Muscle of leg (tissue), 11 donors: ENCODE data around the gene SYT1. TPM values are rescaled to one million over a fixed set of nuclear protein-coding genes. Genes with fewer than 3 reads are reported as not detected.

Experiments used
- DNase-seq: peaks from one replicate; pipeline ENCODE4 v3.0.0; 2013
- H3K27ac ChIP-seq: one replicate; pipeline ENCODE4 v1.5.1; 2013; ENCODE audit warnings: mild to moderate bottlenecking, low read length, control low read depth
- H3K27me3 ChIP-seq: one replicate; pipeline ENCODE4 v1.6.1; 2013; ENCODE audit warnings: low read length; ENCODE audit not compliant: control insufficient read depth, insufficient read depth
- H3K36me3 ChIP-seq: one replicate; pipeline ENCODE4 v1.6.1; 2013; ENCODE audit warnings: low read length; ENCODE audit not compliant: control insufficient read depth, insufficient read depth
- H3K4me1 ChIP-seq: one replicate; pipeline ENCODE4 v1.6.1; 2013; ENCODE audit warnings: low read length; ENCODE audit not compliant: control insufficient read depth, insufficient read depth
- H3K4me3 ChIP-seq: one replicate; pipeline ENCODE4 v1.5.1; 2013; ENCODE audit warnings: low read length, control low read depth
- H3K9me3 ChIP-seq: replicated peaks from 2 replicates; pipeline ENCODE4 v1.6.1; 2013; ENCODE audit warnings: low read depth, low read length; ENCODE audit not compliant: control insufficient read depth
- WGBS: methylation state at CpG from one replicate; pipeline ENCODE4 v1.1.5; 2013; ENCODE audit warnings: missing lambda C conversion rate; ENCODE audit not compliant: insufficient coverage; 5-methylcytosine and 5-hydroxymethylcytosine counted together
- polyA plus RNA-seq, 8 donors: library from polyadenylated mRNA; unstranded; fragments of 120-200 nt; gene quantifications; one replicate each; pipeline versions ENCODE4 v1.2.1 to v1.2.3, GENCODE V29; 2013; ENCODE audit warnings: inconsistent platforms in 1 of 8, low replicate concordance in 1 of 8; ENCODE audit not compliant: insufficient read length in 8 of 8, insufficient read depth in 1 of 8
- total RNA-seq: library from RNA; stranded (reverse); fragments of 120-200 nt; gene quantifications from one replicate; pipeline ENCODE4 v1.2.4, GENCODE V29; 2013

SYT1 gene
- total and polyA plus RNA-seq, 9 donors, result 1.1 to 2.5 (median 1.8) TPM

DNA sequence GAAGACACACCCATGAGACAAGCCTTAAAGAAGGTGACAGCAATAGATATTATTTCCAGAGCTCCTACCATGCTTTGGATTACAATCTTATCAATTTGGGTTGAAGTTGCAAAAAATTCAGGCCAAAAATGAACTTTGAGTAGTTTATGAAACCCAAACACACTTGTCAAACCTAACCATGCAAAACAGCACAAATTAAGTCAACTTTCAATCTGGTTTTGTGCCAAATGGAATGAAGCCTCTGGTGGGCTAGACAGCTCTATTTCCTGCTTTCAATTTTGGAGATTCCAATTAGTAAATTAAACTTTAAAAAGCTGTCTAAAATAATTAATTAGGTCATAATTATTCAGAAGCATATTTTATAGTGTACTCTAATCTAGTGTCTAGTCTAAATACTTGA is 203.4 kb downstream of the SYT1 start:
- no peak for DNase-seq
- Histone ChIP-seq H3K9me3 (no peaks in the 10 kb centered on the region), H3K27ac (no peak overlapping the region), H3K27me3 (no peaks in the 10 kb centered on the region), H3K36me3 (no peaks in the 10 kb centered on the region), H3K4me1 (no peaks in the 10 kb centered on the region), H3K4me3 (no peak overlapping the region)

GRCh38 chr12:79069009-79069408 is 204.4 kb downstream of the SYT1 start:
- Histone ChIP-seq H3K36me3 (no peaks in the 10 kb centered on the region), H3K4me1 (no peaks in the 10 kb centered on the region), H3K9me3 (no peaks in the 10 kb centered on the region), H3K4me3 (no peak overlapping the region), H3K27ac (no peak overlapping the region), H3K27me3 (no peaks in the 10 kb centered on the region)
- DNase-seq, result no peak

GRCh38 chr12:79071498-79071897 is 206.9 kb downstream of the SYT1 start:
- Histone ChIP-seq H3K36me3 (no peaks in the 10 kb centered on the region), H3K4me1 (no peaks in the 10 kb centered on the region), H3K9me3 (no peaks in the 10 kb centered on the region), H3K27me3 (no peaks in the 10 kb centered on the region), H3K4me3 (no peak overlapping the region), H3K27ac (no peak overlapping the region)
- no CpG with 5 or more reads among the region's 1 CpG for WGBS
- no peak for DNase-seq

DNA sequence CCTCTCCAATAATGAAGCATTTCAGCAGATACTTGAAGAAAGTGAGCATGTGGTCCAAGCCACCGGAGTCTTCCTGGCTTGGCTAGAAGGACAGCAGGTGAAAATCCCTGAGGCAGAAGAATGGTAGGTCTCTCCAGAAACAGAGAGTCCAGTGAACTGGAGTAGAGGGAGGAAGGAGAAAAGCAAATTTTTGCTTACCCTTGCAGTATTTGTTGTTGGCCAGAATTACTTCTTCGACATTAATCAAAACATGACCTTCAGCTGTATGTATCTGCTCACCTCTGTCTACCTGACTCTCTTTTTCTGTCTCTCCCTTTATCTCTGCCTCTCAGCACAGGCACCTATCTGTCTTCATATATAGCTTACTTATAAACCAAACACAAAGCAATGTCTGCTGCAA is 208.9 kb downstream of the SYT1 start:
- H3K4me1 ChIP-seq, result no peaks in the 10 kb centered on the region
- H3K27me3 ChIP-seq, result no peaks in the 10 kb centered on the region
- 89% methylated on average over 2 of the region's 2 CpGs for WGBS
- H3K9me3 ChIP-seq, result no peaks in the 10 kb centered on the region
- no peak overlapping the region for H3K4me3 ChIP-seq
- H3K27ac ChIP-seq, result no peak overlapping the region
- DNase-seq, result no peak
- no peaks in the 10 kb centered on the region for H3K36me3 ChIP-seq

DNA sequence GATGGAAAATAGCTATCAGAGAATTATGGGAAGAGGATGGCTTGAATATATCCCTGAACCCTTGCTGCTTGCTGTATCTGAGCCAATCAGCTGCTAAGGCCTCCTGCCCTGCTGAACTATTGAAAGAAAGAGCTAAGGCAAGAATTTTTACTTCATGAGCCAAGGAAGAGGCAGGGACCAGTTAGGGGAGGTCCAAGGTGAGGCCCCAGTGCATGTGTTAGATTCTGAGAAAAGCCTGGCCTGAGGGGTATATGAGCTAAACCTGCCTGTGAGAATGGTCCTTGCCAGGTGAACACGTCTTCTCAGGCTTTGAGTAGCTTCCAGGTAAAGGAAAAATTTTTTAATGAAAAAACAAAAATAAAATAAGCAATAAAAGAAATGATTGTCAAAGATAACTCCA is 218.0 kb downstream of the SYT1 start:
- H3K27me3 ChIP-seq, result no peaks in the 10 kb centered on the region
- H3K4me1 ChIP-seq, result no peaks in the 10 kb centered on the region
- no peaks in the 10 kb centered on the region for H3K36me3 ChIP-seq
- no peak overlapping the region for H3K27ac ChIP-seq
- no peaks in the 10 kb centered on the region for H3K9me3 ChIP-seq
- DNase-seq, result no peak
- no CpG with 5 or more reads among the region's 1 CpG for WGBS
- no peak overlapping the region for H3K4me3 ChIP-seq

GRCh38 chr12:79083181-79083580 is 218.6 kb downstream of the SYT1 start:
- Histone ChIP-seq H3K27me3 (no peaks in the 10 kb centered on the region), H3K27ac (no peak overlapping the region)

GRCh38 chr12:79085106-79085682 is 220.6 kb downstream of the SYT1 start:
- no peaks in the 10 kb centered on the region for H3K4me1 ChIP-seq
- no peaks in the 10 kb centered on the region for H3K36me3 ChIP-seq
- 86% methylated on average over 1 of the region's 2 CpGs for WGBS
- H3K4me3 ChIP-seq, result no peak overlapping the region
- DNase-seq, result no peak
- no peaks in the 10 kb centered on the region for H3K9me3 ChIP-seq
- no peak overlapping the region for H3K27ac ChIP-seq
- H3K27me3 ChIP-seq, result no peaks in the 10 kb centered on the region

More at GRCh38 chr12:79083181-79083580, 218.6 kb downstream of the SYT1 start:
- no peaks in the 10 kb centered on the region for H3K4me1 ChIP-seq
- no peaks in the 10 kb centered on the region for H3K9me3 ChIP-seq
- no peak for DNase-seq
- no peak overlapping the region for H3K4me3 ChIP-seq
- no peaks in the 10 kb centered on the region for H3K36me3 ChIP-seq

DNA sequence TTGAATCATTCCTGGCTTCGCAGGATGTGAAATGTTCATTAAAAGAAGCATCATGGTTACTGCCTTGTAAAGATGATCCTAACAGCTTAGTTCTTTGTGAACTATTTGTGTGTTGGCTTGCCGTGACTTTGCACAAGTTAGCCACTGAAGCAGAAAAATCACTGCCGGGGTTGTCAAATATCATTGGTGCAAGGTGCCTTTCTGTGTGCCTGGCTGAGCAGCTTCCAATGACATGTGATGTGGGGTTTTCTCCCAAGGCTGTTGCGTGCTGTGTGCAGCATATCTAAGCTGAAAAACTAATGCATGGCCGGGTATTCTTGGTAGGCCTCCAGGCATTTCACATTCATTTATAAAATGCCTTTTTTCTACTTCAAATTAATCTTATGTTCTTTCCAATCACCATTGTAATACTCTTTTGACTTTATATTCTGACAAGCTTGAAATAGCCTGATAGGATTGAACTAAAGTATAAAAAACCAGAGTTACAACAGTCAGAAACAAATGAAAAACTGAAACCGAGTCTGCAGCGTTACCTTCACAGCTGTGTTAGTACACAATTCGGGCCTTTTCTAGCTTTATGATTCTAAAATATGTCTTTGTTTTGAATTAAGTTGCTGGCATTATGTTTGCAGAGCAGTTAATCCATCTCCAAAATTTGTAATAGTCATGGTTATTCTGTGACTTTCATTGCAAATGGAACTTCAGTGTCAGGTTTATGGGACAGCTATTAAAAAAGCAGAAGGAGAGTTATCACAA is 222.1 kb downstream of the SYT1 start:
- DNase-seq, result no peak
- Histone ChIP-seq H3K4me3 (no peak overlapping the region), H3K27ac (no peak overlapping the region), H3K9me3 (no peaks in the 10 kb centered on the region), H3K27me3 (no peaks in the 10 kb centered on the region), H3K4me1 (no peaks in the 10 kb centered on the region), H3K36me3 (no peaks in the 10 kb centered on the region)
- 83% methylated on average over 3 of the region's 8 CpGs for WGBS

DNA sequence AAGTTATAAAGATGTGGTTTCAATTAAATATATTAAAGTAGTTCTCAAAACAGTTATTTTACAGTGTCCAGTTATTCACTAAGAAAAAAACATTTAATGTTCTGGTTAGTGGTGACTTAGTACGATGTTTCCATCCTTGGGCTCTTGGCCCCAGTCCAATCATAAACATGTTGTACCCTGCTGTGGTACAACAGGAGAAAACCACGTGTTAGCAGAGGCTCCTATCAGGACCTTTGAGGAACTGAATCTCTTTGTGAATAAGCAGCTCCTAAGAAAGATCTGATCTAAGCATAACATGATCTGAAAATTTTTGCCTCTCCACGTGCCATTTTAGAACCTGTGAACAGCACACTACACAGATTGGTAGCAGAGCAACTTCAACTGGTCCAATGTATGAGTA is 234.0 kb downstream of the SYT1 start:
- no peak for DNase-seq
- WGBS, result 59% methylated on average over 2 of the region's 3 CpGs
- H3K4me1 ChIP-seq, result no peaks in the 10 kb centered on the region

GRCh38 chr12:79108962-79109361 is 244.4 kb downstream of the SYT1 start:
- Histone ChIP-seq H3K4me3 (no peak overlapping the region), H3K9me3 (no peaks in the 10 kb centered on the region), H3K27ac (no peak overlapping the region), H3K4me1 (no peaks in the 10 kb centered on the region), H3K36me3 (no peaks in the 10 kb centered on the region), H3K27me3 (no peaks in the 10 kb centered on the region)
- DNase-seq, result no peak
- WGBS, result 100% methylated on average over 1 of the region's 2 CpGs

More for the DNA sequence above, 234.0 kb downstream of the SYT1 start:
- no peak overlapping the region for H3K27ac ChIP-seq
- no peaks in the 10 kb centered on the region for H3K9me3 ChIP-seq
- H3K27me3 ChIP-seq, result no peaks in the 10 kb centered on the region
- H3K4me3 ChIP-seq, result no peak overlapping the region
- no peaks in the 10 kb centered on the region for H3K36me3 ChIP-seq

GRCh38 chr12:79114896-79115295 is 250.3 kb downstream of the SYT1 start:
- no peak for DNase-seq
- H3K4me3 ChIP-seq, result no peak overlapping the region
- H3K36me3 ChIP-seq, result no peaks in the 10 kb centered on the region
- H3K27ac ChIP-seq, result no peak overlapping the region
- H3K4me1 ChIP-seq, result no peaks in the 10 kb centered on the region
- H3K27me3 ChIP-seq, result no peaks in the 10 kb centered on the region
- H3K9me3 ChIP-seq, result no peaks in the 10 kb centered on the region
